HG03039 (cell line): Measurements from ENCODE around the gene MAPRE2.

Source experiments
- ATAC-seq: cut with Tn5 transposase; IDR thresholded peaks from one replicate; pipeline ENCODE4 v1.9.1; 2021; ENCODE audit warnings: mild to moderate bottlenecking, moderate library complexity; ENCODE audit not compliant: unreplicated experiment

Gene MAPRE2

DNA sequence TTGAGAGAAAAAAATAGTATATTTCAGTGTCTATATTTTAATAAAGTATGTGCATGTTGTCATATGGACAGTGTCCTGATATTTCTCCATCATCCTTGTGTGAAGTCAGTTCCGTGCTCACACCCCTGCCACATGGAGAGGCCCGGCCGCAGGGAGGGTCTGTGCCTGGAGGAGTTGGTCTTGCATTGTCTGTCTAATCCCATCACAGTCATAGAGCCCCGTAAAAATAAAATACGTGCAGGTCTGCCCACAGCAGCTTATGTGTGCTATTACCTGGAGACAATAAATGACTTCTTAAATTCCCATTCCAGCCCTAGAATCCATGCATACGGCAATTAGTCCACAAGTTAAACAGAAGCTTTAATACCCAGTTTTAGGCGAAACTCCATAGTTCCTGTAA, 20.1 kb downstream of the MAPRE2 start:
- ATAC-seq = no peak

- ATAC-seq = no peak
Observed at GRCh38 chr18:35061804-35062203, 20.6 kb downstream of the MAPRE2 start.

GRCh38 chr18:35062408-35062807, 21.2 kb downstream of the MAPRE2 start:
- ATAC-seq = no peak

DNA sequence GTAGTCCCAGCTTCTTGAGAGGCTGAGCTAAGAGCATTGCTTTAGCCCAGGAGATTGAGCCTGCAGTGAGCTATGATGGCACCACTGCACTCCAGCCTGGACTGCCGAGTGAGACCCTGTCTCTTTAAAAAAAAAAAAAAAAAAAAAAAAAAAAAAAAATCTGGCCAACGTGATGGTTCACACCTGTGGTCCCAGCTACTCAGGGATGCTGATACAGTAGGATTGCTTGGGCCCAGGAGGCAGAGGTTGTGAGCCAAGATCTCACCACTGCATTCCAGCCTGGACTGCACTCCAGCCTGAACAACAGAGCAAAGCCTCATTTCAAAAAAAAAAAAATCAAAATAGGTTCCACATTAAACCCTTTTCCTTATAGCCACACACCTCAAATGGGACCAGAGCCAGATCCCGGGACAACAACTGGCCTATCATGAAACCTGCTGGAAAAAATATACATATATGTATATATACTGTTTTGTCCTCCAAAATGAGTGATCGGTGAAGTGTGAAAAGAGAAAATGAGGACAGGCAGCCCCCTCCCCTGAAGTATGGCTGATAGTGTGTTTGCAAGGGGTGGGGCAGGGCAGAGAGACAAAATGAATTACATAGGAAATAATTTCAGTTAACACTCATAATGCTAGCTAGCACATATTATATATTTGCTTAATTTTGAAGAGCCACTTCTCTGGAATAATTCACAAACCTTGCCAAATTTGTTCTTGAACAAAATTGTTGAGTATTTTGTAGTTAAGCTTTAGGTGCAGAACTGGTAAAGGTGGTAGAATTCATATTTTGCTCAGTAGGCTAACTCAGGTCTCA, 22.9 kb downstream of the MAPRE2 start:
- ATAC-seq = no peak

DNA sequence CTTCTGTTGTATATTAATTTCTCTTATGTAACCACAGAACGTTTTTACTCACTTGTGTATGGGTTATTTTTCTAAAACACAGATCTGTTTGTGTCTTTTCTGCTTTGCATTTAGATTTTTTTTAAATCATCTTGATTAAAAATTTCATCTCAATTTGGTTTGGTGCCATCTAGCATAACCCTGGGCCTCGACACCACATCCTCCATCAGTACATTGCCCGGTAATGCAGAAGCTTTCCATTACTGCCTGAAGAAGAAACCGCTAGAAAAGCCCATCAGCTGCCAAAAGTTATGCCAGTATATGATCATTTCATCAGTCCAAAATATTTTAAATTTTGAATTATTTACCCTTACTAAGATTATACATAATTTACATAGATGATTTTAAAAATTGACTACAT, 26.2 kb downstream of the MAPRE2 start:
- no peak for ATAC-seq

- peak; percentile 64 for ATAC-seq
Observed at GRCh38 chr18:35071819-35072247, 30.6 kb downstream of the MAPRE2 start.

GRCh38 chr18:35072616-35073015, 31.4 kb downstream of the MAPRE2 start:
- no peak for ATAC-seq

GRCh38 chr18:35073186-35074105, 32.2 kb downstream of the MAPRE2 start:
- no peak for ATAC-seq

- no peak for ATAC-seq
Observed at GRCh38 chr18:35074581-35074980, 33.4 kb downstream of the MAPRE2 start.

DNA sequence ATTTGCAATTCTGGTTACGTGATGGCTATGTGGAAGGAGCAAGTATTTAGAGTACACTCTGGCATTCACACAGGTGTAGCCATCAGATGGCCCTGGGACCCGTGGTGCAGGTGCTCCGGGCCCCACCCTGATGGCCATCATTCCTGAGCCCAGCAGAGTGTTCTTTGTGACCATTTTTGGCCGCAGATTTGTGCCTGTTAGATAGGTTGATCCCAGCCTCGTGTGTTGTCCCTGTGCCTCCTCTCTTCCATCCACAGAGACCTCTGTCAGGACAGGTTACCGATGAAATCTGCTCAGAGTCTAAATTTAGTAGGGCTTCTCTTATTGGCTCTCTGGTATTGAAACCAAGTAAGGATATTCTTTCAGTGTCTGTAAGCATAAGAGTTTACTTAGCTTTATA, 33.9 kb downstream of the MAPRE2 start:
- no peak for ATAC-seq

GRCh38 chr18:35076135-35076924, 35.1 kb downstream of the MAPRE2 start:
- ATAC-seq = no peak

DNA sequence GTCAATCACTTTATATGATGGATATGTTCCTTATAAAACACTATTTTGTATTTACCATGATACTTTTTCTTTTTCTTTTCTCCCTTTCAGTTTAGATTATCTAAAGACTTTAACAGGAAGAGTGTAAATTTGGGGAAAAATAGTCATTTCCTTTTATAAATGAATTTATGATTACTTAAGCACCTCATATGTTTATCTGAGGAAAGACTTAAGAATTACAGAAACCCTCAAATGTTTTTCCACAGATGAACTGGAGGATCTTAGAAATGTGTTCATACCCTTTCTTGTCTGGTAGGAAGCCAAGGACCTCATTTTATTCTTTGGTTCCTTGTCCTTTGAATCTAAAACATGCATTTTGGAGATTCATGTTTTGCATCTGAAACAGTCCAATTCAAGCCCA, 36.7 kb downstream of the MAPRE2 start:
- ATAC-seq = no peak

DNA sequence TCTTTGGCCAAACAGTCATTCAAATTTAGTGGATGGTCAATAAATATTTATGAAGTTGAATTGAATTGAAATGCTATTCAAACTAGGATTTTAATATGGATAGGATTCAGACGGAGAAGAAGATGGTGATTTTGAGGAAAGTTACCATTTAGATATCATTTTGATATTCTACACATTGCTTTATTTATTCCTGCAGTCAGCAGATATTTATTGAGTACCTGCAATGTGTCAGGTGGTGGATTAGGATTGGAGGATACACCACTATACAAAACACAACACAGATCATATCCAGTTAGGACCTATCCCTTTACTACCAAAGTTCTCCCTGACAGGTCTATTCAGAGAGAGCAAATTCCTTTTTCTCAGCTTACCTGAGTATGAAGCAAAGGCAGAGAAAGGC, 38.8 kb downstream of the MAPRE2 start:
- ATAC-seq = no peak

- ATAC-seq = no peak
Observed at GRCh38 chr18:35083174-35083712, 42.0 kb downstream of the MAPRE2 start.

DNA sequence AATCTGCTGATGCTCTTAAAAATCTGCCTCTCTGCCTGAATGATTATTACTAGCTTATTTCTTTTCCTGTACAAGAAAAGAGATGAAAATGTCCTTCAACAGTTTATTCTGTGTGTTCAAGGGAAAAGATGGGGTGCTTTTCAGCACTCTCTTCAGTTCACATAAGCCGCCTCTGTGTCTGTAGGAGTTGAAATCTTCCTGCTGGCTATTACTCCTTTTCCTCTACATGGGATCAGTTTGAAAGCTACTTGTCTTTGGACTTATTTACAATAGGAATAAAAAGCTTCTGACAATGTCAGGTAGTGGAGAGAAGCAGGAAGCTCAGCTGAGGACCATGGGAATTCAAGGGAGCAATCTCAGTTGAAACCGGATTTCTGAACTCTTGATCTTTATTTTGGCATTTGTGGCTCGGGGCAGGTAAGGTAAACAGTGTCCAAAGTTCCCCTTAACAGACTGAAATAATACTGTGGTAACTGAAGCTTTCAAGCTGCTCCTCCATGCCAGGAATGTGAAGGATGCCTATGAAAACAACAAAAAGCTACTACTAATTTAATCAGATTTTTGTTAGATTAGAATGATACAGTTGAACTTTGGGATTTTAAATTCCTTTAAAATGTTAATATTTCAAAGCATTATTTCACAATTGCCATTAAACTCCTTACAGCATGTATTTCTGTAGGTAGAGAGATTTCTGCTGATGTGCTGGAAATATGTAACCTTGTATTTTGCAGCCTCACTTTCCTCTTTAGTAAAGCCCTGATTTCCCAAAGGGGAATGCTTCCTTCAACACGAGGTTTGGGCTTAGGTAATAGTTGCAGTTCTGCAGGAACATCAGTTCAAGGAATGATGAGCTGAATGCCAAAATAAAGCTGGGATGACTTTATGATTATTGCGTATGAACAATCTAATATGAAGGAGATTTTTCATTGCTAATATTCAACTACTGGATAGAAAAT, 43.6 kb downstream of the MAPRE2 start:
- no peak for ATAC-seq

GRCh38 chr18:35085450-35086380, 44.5 kb downstream of the MAPRE2 start:
- no peak for ATAC-seq

- no peak for ATAC-seq
Observed at GRCh38 chr18:35086704-35087103, 45.5 kb downstream of the MAPRE2 start.

DNA sequence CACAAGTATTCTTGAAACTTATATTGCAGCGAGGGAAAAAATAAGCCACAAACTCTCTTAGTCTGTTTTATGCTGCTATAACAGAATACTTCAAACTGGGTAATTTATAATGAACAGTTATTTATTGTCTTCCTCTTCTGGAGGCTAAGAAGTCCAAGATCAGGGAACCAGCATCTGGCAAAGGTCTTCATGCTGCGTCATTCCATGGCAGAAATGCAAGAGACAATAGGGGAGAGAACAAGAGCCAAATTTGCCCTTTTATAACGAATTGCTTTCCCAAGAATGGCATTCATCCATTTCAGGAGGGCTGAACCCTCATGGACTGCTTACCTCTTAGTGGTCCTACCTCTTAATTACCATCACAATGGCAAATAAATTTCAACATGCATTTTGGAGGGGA, 46.5 kb downstream of the MAPRE2 start:
- no peak for ATAC-seq

DNA sequence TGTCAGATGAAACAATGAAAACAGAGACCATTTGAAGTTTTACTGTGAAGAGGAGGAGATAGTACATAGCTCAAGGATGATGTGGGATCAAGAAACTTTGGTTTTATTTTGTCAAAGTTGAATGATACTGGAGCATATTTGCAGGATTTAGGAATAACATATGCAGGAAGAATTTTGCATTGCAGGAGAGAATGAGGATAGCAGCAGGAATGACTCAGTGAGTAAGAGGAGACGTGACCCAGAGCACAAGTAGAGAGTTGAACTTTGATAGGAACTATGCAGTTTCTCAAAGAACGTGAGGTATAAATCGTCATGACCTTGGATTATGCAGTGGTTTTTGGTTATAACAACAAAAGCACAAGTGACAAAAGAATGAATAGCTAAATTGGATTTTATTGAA, 47.7 kb downstream of the MAPRE2 start:
- no peak for ATAC-seq
